ENCODE measurements around the gene E2F3.

DNA sequence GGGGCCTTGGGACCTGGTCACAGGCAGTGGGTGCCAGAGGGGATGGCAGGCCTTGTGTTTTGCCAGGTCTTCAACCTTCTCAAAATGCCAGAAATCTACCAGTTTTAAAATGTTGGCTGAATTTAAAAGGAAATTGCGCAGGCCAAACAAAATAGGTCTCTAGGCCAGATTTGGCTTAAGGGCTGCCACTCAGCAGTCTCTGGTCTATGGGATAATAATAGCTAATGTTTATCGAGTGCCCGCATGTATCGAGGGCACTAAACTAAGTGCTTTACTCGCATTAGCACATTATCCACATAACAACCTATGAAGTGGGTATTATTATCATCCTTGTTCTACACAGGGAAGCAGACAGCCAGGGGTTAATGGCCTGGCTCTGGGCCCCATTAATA is 11.0 kb downstream of the E2F3 start:
- TF ChIP-seq, protein P1, sequence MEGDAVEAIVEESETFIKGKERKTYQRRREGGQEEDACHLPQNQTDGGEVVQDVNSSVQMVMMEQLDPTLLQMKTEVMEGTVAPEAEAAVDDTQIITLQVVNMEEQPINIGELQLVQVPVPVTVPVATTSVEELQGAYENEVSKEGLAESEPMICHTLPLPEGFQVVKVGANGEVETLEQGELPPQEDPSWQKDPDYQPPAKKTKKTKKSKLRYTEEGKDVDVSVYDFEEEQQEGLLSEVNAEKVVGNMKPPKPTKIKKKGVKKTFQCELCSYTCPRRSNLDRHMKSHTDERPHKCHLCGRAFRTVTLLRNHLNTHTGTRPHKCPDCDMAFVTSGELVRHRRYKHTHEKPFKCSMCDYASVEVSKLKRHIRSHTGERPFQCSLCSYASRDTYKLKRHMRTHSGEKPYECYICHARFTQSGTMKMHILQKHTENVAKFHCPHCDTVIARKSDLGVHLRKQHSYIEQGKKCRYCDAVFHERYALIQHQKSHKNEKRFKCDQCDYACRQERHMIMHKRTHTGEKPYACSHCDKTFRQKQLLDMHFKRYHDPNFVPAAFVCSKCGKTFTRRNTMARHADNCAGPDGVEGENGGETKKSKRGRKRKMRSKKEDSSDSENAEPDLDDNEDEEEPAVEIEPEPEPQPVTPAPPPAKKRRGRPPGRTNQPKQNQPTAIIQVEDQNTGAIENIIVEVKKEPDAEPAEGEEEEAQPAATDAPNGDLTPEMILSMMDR (IDR thresholded peaks at IDR 0.05; ENCODE audit: borderline replicate concordance, extremely low read depth, low read length, poor library complexity, severe bottlenecking), result no peak
- TF ChIP-seq EZH2 (IDR thresholded peaks at IDR 0.05; ENCODE audit: borderline replicate concordance, low read depth, low read length, severe bottlenecking), result no peak

Data from DND-41 (cell line).